Measurements from ENCODE around the gene MPC2.

DNA sequence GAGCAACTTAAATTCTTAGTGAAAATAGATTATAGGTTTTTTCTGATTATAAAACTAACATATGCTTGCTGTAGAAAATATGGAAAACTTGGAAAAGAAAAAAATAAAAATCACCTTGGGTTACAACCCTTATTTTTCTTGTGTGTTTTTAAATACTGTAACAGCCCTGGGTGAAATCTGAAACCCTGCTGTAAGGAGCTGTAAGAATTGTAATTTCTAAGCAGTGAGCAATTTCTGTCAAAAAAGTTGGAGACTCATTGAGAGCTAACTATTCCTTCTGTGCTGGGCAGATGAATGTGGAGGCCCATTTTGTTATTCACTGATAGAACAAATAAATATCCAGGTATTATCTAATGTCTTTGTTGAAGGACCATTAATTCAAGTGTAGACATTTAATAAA is 65.5 kb downstream of the MPC2 start:
- TF ChIP-seq CTCF (IDR thresholded peaks at IDR 0.05) (no peak), EP300 (IDR thresholded peaks at IDR 0.05) (no peak)
